DND-41 (cell line): ENCODE data around the gene PMCH.

Experiments used
- EZH2 ChIP-seq: IDR thresholded peaks from 3 replicates; pipeline ENCODE4 v1.6.1; 2012; ENCODE audit warnings: borderline replicate concordance, low read depth, mild to moderate bottlenecking, moderate library complexity, low read length, inconsistent platforms; ENCODE audit not compliant: severe bottlenecking
- TF ChIP-seq, protein P1 (sequence below): IDR thresholded peaks from 2 replicates; pipeline ENCODE4 v1.5.1; 2012; ENCODE audit warnings: borderline replicate concordance, low read length, moderate library complexity, mild to moderate bottlenecking; ENCODE audit not compliant: poor library complexity, severe bottlenecking; ENCODE audit errors: extremely low read depth

DNA sequence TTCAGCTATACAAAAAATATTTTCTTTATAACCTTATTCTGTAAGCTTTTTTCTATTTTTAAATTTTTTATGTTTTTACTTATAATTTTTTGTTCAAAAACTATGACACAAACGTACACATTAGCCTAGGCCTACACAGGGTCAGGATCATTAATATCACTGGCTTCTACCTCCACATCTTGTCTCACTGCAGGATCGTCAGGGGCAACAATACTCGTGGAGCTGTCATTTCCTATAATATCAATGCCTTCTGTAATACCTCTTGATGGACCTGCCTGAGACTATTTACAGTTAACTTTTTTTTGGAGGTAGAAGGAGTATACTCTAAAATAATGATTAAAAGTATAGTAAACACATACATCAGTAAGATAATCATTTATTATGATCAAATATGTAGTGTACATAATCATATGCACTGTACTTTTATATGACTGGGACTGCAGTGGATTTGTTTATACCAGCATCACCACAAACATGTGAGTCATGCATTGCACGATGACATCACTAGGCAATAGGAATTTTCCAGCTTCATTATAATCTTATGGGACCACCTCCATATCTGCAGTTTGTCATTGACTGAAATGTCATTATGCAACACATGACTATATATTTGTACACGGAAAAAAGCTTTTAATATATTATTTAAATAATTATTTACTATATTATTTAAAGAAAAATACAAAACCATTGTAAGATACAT lies 18.5 kb upstream of the PMCH start:
- TF ChIP-seq, protein P1, sequence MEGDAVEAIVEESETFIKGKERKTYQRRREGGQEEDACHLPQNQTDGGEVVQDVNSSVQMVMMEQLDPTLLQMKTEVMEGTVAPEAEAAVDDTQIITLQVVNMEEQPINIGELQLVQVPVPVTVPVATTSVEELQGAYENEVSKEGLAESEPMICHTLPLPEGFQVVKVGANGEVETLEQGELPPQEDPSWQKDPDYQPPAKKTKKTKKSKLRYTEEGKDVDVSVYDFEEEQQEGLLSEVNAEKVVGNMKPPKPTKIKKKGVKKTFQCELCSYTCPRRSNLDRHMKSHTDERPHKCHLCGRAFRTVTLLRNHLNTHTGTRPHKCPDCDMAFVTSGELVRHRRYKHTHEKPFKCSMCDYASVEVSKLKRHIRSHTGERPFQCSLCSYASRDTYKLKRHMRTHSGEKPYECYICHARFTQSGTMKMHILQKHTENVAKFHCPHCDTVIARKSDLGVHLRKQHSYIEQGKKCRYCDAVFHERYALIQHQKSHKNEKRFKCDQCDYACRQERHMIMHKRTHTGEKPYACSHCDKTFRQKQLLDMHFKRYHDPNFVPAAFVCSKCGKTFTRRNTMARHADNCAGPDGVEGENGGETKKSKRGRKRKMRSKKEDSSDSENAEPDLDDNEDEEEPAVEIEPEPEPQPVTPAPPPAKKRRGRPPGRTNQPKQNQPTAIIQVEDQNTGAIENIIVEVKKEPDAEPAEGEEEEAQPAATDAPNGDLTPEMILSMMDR: no peak
- no peak for TF ChIP-seq EZH2
